HepG2 (cell line): ENCODE data around the gene DHX34. TPM values are rescaled to one million over a fixed set of nuclear protein-coding genes. Genes with fewer than 3 reads are reported as not detected.

ENCODE experiments used
- GABPB1 ChIP-seq: IDR thresholded peaks from 2 replicates; pipeline ENCODE4 v1.6.1; 2016; ENCODE audit warnings: mild to moderate bottlenecking, missing genetic modification reagents, moderate library complexity, missing compliant biosample characterization
- KLF12 ChIP-seq: sonication (generic); formaldehyde crosslinking; IDR thresholded peaks from 2 replicates; pipeline ENCODE4 v1.4.0; 2020; ENCODE audit warnings: missing genetic modification reagents, borderline replicate concordance
- KLF16 ChIP-seq, 2 experiments: sonication (generic) in 1 of 2; formaldehyde crosslinking in 1 of 2; IDR thresholded peaks; 2 replicates each; pipeline versions ENCODE4 v1.6.1 to v1.8.0; 2016 to 2023; ENCODE audit warnings: missing genetic modification reagents in 2 of 2, missing compliant biosample characterization in 1 of 2
- MAF1 ChIP-seq: sonication (generic); formaldehyde crosslinking; IDR thresholded peaks from 2 replicates; pipeline ENCODE4 v1.5.0; 2020; ENCODE audit warnings: missing genetic modification reagents, borderline replicate concordance
- PAWR ChIP-seq: sonication (generic); formaldehyde crosslinking; IDR thresholded peaks from 2 replicates; pipeline ENCODE4 v1.4.0; 2020; ENCODE audit warnings: missing genetic modification reagents, mild to moderate bottlenecking, borderline replicate concordance
- SALL1 ChIP-seq: sonication (generic); formaldehyde crosslinking; IDR thresholded peaks from 2 replicates; pipeline ENCODE4 v1.8.0; 2022; ENCODE audit warnings: mild to moderate bottlenecking, missing genetic modification reagents
- SMAD1 ChIP-seq: sonication (generic); formaldehyde crosslinking; IDR thresholded peaks from 2 replicates; pipeline ENCODE4 v1.4.0; 2020; ENCODE audit warnings: missing genetic modification reagents, low read depth, mild to moderate bottlenecking, borderline replicate concordance
- TBX2 ChIP-seq: sonication (generic); formaldehyde crosslinking; IDR thresholded peaks from 2 replicates; pipeline ENCODE4 v1.5.0; 2020; ENCODE audit warnings: missing genetic modification reagents, mild to moderate bottlenecking, borderline replicate concordance
- TSC22D2 ChIP-seq: sonication (generic); formaldehyde crosslinking; IDR thresholded peaks from 2 replicates; pipeline ENCODE4 v1.5.1; 2020; ENCODE audit warnings: missing genetic modification reagents, mild to moderate bottlenecking, borderline replicate concordance
- ZMAT3 ChIP-seq: sonication (generic); formaldehyde crosslinking; conservative IDR thresholded peaks from 2 replicates; pipeline ENCODE4 v1.7.0; 2021; ENCODE audit warnings: missing genetic modification reagents
- ZNF232 ChIP-seq: sonication (generic); formaldehyde crosslinking; IDR thresholded peaks from 2 replicates; pipeline ENCODE4 v1.4.0; 2020; ENCODE audit warnings: missing genetic modification reagents, borderline replicate concordance
- ZNF253 ChIP-seq: sonication (generic); formaldehyde crosslinking; IDR thresholded peaks from 2 replicates; pipeline ENCODE4 v1.8.0; 2022; ENCODE audit warnings: mild to moderate bottlenecking, missing genetic modification reagents, borderline replicate concordance
- ZNF839 ChIP-seq: sonication (generic); formaldehyde crosslinking; IDR thresholded peaks from 2 replicates; pipeline ENCODE4 v1.4.0; 2020; ENCODE audit warnings: missing genetic modification reagents, mild to moderate bottlenecking, borderline replicate concordance
- ZSCAN21 ChIP-seq: sonication (generic); formaldehyde crosslinking; IDR thresholded peaks from 2 replicates; pipeline ENCODE4 v1.8.0; 2022; ENCODE audit warnings: mild to moderate bottlenecking, missing genetic modification reagents, moderate library complexity, borderline replicate concordance
- polyA plus RNA-seq, 8 experiments: library from polyadenylated mRNA; depleted of rRNA in 3 of 8; stranded (reverse) in 7 of 8; unstranded in 1 of 8; fragments of >200 nt; fragmentation: Illumina TruSeq in 4 of 8; extraction: Trizol in 4 of 8; gene quantifications; 2 replicates each; pipeline versions ENCODE4 v1.2.1 to v1.2.3, GENCODE V29; 2011 to 2016; ENCODE audit warnings: low read depth in 4 of 8, missing spikeins in 1 of 8, mixed read lengths in 1 of 8; ENCODE audit not compliant: insufficient read depth in 1 of 8
- total RNA-seq, 5 experiments: library from RNA; depleted of rRNA; stranded (reverse); fragments of >200 nt; fragmentation: Illumina TruSeq; extraction: Trizol; gene quantifications; 2 replicates each; pipeline ENCODE4 v1.2.3, GENCODE V29; 2016; ENCODE audit warnings: low read depth in 1 of 5
- TF ChIP-seq, protein P1 (sequence below): sonication (generic); formaldehyde crosslinking; IDR thresholded peaks from 2 replicates; pipeline ENCODE4 v1.4.0; 2020; ENCODE audit warnings: missing genetic modification reagents
- TF ChIP-seq, protein P2 (sequence below): sonication (generic); formaldehyde crosslinking; IDR thresholded peaks from 2 replicates; pipeline ENCODE4 v1.4.0; 2020; ENCODE audit warnings: mild to moderate bottlenecking, missing genetic modification reagents
- TF ChIP-seq, protein P3 (sequence below): IDR thresholded peaks from 2 replicates; pipeline ENCODE4 v1.6.1; 2018; ENCODE audit warnings: missing genetic modification reagents, mild to moderate bottlenecking, missing compliant biosample characterization
- TF ChIP-seq, protein P4 (sequence below): sonication (generic); formaldehyde crosslinking; IDR thresholded peaks from 2 replicates; pipeline ENCODE4 v1.4.0; 2020; ENCODE audit warnings: missing genetic modification reagents; ENCODE audit errors: not compliant biosample characterization

The DHX34 gene
- total and polyA plus RNA-seq, 2 of the 13 experiments (the other 11 are each of a cell fraction or from before 2014, with no cell fraction given): 9.2 to 12.0 TPM

DNA sequence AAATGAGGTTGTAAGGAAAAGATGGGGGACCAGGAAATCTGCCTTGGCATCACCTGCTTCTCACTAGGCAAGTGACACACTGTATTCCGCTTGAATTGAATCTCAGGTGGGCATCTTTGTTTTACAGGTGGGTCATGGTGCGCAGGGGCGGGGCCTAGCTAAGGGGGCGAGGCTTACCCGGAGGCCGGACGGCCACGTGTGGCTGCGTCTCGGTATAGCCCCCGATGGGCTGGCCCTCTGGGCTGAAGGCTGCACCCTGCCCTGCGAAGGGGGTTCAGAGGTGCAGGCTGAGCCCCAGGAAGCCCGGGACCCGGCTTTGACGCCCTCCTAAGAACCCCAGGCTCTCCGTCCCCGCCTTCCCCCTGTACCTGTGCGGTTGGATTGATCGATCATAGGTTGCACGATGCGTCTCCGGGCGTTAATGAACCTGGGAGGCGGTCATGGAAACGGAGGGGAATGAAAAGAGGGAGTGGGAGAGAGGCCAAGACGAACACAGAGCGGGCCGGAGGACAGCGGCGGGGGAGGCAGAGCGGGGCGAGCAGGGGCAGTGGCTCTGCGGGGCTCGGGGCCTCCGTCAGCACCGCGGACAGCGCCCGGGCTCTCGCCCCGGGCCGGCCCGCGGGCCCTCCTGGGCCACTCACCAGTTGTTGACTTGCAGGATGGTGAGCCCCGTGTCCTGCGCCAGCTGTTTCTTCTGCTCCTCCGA lies 57.7 kb downstream of the DHX34 start (continued):
- TF ChIP-seq, protein P1, sequence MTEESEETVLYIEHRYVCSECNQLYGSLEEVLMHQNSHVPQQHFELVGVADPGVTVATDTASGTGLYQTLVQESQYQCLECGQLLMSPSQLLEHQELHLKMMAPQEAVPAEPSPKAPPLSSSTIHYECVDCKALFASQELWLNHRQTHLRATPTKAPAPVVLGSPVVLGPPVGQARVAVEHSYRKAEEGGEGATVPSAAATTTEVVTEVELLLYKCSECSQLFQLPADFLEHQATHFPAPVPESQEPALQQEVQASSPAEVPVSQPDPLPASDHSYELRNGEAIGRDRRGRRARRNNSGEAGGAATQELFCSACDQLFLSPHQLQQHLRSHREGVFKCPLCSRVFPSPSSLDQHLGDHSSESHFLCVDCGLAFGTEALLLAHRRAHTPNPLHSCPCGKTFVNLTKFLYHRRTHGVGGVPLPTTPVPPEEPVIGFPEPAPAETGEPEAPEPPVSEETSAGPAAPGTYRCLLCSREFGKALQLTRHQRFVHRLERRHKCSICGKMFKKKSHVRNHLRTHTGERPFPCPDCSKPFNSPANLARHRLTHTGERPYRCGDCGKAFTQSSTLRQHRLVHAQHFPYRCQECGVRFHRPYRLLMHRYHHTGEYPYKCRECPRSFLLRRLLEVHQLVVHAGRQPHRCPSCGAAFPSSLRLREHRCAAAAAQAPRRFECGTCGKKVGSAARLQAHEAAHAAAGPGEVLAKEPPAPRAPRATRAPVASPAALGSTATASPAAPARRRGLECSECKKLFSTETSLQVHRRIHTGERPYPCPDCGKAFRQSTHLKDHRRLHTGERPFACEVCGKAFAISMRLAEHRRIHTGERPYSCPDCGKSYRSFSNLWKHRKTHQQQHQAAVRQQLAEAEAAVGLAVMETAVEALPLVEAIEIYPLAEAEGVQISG (CRISPR knock-in tag): peak; percentile 32; the same call in 1 of the 2 replicates
- TF ChIP-seq MAF1 (peak; percentile 44; the same call in 1 of the 2 replicates), GABPB1 (CRISPR knock-in tag) (peak; percentile 43; the same call in 1 of the 2 replicates), ZNF839 (no peak), TSC22D2 (CRISPR knock-in tag) (peak; percentile 69; the same call in 1 of the 2 replicates), PAWR (no peak), ZNF232 (peak; percentile 55; the same call in 1 of the 2 replicates), KLF16 (CRISPR knock-in tag; IDR thresholded peaks at IDR 0.05) (peak in 1 of 2 experiments; percentile 49; a peak in 1 of 4 replicates), ZMAT3 (CRISPR knock-in tag) (peak; percentile 78; the same call in 1 of the 2 replicates), TBX2 (CRISPR knock-in tag) (0 out of 2 replicates have a peak, but pooled peaks have one; percentile 21), ZNF253 (CRISPR knock-in tag) (no peak), ZSCAN21 (CRISPR knock-in tag) (0 out of 2 replicates have a peak, but pooled peaks have one; percentile 33), SMAD1 (CRISPR knock-in tag) (no peak), KLF12 (CRISPR knock-in tag) (no peak), SALL1 (peak; percentile 80)
- TF ChIP-seq, protein P2, sequence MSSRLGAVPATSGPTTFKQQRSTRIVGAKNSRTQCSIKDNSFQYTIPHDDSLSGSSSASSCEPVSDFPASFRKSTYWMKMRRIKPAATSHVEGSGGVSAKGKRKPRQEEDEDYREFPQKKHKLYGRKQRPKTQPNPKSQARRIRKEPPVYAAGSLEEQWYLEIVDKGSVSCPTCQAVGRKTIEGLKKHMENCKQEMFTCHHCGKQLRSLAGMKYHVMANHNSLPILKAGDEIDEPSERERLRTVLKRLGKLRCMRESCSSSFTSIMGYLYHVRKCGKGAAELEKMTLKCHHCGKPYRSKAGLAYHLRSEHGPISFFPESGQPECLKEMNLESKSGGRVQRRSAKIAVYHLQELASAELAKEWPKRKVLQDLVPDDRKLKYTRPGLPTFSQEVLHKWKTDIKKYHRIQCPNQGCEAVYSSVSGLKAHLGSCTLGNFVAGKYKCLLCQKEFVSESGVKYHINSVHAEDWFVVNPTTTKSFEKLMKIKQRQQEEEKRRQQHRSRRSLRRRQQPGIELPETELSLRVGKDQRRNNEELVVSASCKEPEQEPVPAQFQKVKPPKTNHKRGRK (CRISPR knock-in tag): no peak
- TF ChIP-seq, protein P3, sequence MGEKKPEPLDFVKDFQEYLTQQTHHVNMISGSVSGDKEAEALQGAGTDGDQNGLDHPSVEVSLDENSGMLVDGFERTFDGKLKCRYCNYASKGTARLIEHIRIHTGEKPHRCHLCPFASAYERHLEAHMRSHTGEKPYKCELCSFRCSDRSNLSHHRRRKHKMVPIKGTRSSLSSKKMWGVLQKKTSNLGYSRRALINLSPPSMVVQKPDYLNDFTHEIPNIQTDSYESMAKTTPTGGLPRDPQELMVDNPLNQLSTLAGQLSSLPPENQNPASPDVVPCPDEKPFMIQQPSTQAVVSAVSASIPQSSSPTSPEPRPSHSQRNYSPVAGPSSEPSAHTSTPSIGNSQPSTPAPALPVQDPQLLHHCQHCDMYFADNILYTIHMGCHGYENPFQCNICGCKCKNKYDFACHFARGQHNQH (CRISPR knock-in tag): 0 out of 2 replicates have a peak, but pooled peaks have one; percentile 30
- TF ChIP-seq, protein P4, sequence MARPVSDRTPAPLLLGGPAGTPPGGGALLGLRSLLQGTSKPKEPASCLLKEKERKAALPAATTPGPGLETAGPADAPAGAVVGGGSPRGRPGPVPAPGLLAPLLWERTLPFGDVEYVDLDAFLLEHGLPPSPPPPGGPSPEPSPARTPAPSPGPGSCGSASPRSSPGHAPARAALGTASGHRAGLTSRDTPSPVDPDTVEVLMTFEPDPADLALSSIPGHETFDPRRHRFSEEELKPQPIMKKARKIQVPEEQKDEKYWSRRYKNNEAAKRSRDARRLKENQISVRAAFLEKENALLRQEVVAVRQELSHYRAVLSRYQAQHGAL (CRISPR knock-in tag): peak; percentile 72
